HepG2 (cell line): ENCODE data around the gene PPP2R5D. TPM values are rescaled to one million over a fixed set of nuclear protein-coding genes. Genes with fewer than 3 reads are reported as not detected.

Experiments
- MAZ ChIP-seq, 2 experiments: sonication (generic) in 1 of 2; formaldehyde crosslinking in 1 of 2; IDR thresholded peaks; 2 replicates each; pipeline versions ENCODE4 v1.5.0 to v1.6.1; 2012 to 2020; ENCODE audit warnings: low read depth in 2 of 2, mild to moderate bottlenecking in 2 of 2, borderline replicate concordance in 1 of 2, improper control_type of control experiment in 1 of 2, low read length in 1 of 2, missing genetic modification reagents in 1 of 2, moderate library complexity in 1 of 2
- NR2F2 ChIP-seq: IDR thresholded peaks from 2 replicates; pipeline ENCODE4 v1.6.1; 2012; ENCODE audit warnings: low read depth, inconsistent platforms, borderline replicate concordance
- NRL ChIP-seq: sonication (generic); formaldehyde crosslinking; IDR thresholded peaks from 2 replicates; pipeline ENCODE4 v1.5.0; 2020; ENCODE audit warnings: missing genetic modification reagents, mild to moderate bottlenecking, moderate library complexity, borderline replicate concordance
- SALL1 ChIP-seq: sonication (generic); formaldehyde crosslinking; IDR thresholded peaks from 2 replicates; pipeline ENCODE4 v1.8.0; 2022; ENCODE audit warnings: mild to moderate bottlenecking, missing genetic modification reagents
- polyA plus RNA-seq, 8 experiments: library from polyadenylated mRNA; depleted of rRNA in 3 of 8; stranded (reverse) in 7 of 8; unstranded in 1 of 8; fragments of >200 nt; fragmentation: Illumina TruSeq in 4 of 8; extraction: Trizol in 4 of 8; gene quantifications; 2 replicates each; pipeline versions ENCODE4 v1.2.1 to v1.2.3, GENCODE V29; 2011 to 2016; ENCODE audit warnings: low read depth in 4 of 8, missing spikeins in 1 of 8, mixed read lengths in 1 of 8; ENCODE audit not compliant: insufficient read depth in 1 of 8
- total RNA-seq, 5 experiments: library from RNA; depleted of rRNA; stranded (reverse); fragments of >200 nt; fragmentation: Illumina TruSeq; extraction: Trizol; gene quantifications; 2 replicates each; pipeline ENCODE4 v1.2.3, GENCODE V29; 2016; ENCODE audit warnings: low read depth in 1 of 5
- TF ChIP-seq, protein P1 (sequence below): sonication (generic); formaldehyde crosslinking; IDR thresholded peaks from 2 replicates; pipeline ENCODE4 v1.8.1; 2023; ENCODE audit warnings: mild to moderate bottlenecking, moderate library complexity, missing genetic modification reagents
- TF ChIP-seq, protein P2 (sequence below): sonication (generic); formaldehyde crosslinking; IDR thresholded peaks from 2 replicates; pipeline ENCODE4 v1.4.0; 2020; ENCODE audit warnings: missing genetic modification reagents, mild to moderate bottlenecking, borderline replicate concordance
- TF ChIP-seq, protein P3 (sequence below): sonication (generic); formaldehyde crosslinking; IDR thresholded peaks from 2 replicates; pipeline ENCODE4 v1.5.1; 2020; ENCODE audit warnings: mild to moderate bottlenecking, missing genetic modification reagents, moderate library complexity

PPP2R5D gene
- total and polyA plus RNA-seq, 2 of the 13 experiments (the other 11 are each of a cell fraction or from before 2014, with no cell fraction given) = 53.7 to 60.4 TPM

DNA sequence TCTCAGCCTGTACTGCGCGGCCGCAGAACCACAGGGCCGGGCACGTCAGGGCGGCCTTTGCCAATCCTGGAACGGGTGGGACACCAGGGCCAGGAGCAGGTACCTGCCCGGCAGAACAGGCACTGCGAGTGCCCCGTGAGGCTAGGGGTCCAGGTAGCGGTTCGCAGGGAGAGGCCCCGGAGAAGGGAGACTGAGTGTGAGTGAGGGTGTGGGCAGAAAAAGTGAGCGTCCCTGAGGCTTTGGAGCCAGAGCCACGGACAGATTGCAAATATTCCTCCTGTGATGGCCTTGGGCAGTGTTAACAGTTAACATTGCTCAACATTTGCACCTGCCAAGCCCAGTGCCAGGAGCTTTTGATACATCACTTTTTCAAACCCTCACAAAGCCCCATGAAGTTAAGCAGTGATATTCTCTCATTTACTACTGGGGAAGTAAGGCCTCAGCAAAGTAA is 23.3 kb upstream of the PPP2R5D start (continued):
- TF ChIP-seq, protein P1, sequence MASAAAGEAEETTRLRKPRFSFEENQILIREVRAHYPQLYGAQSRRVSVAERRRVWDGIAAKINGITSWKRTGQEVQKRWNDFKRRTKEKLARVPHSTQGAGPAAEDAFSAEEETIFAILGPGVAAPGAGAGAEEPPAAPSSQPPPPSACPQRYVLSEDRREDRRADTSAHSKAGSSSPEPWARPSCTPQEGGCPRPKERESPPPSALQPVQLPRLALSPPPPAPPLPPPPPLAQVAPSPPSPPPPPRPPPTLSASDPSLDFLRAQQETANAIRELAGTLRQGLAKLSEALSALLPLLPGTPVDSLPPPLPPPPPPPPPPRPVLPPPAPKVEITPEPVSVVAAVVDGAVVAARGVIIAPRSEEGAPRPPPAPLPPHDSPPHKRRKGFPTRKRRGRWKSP (CRISPR knock-in tag) = peak; percentile 69; the same call in 1 of the 2 replicates
- no peak for TF ChIP-seq NRL
- peak; percentile 25; the same call in 1 of the 2 replicates for TF ChIP-seq NR2F2
- TF ChIP-seq MAZ (IDR thresholded peaks at IDR 0.05; ENCODE audit: borderline replicate concordance, low read depth, low read length) = no peak
- 0 out of 2 replicates have a peak, but pooled peaks have one; percentile 36 for TF ChIP-seq MAZ (CRISPR knock-in tag; IDR thresholded peaks at IDR 0.05; ENCODE audit: low read depth)
- TF ChIP-seq, protein P2, sequence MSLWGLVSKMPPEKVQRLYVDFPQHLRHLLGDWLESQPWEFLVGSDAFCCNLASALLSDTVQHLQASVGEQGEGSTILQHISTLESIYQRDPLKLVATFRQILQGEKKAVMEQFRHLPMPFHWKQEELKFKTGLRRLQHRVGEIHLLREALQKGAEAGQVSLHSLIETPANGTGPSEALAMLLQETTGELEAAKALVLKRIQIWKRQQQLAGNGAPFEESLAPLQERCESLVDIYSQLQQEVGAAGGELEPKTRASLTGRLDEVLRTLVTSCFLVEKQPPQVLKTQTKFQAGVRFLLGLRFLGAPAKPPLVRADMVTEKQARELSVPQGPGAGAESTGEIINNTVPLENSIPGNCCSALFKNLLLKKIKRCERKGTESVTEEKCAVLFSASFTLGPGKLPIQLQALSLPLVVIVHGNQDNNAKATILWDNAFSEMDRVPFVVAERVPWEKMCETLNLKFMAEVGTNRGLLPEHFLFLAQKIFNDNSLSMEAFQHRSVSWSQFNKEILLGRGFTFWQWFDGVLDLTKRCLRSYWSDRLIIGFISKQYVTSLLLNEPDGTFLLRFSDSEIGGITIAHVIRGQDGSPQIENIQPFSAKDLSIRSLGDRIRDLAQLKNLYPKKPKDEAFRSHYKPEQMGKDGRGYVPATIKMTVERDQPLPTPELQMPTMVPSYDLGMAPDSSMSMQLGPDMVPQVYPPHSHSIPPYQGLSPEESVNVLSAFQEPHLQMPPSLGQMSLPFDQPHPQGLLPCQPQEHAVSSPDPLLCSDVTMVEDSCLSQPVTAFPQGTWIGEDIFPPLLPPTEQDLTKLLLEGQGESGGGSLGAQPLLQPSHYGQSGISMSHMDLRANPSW (CRISPR knock-in tag) = no peak
- TF ChIP-seq, protein P3, sequence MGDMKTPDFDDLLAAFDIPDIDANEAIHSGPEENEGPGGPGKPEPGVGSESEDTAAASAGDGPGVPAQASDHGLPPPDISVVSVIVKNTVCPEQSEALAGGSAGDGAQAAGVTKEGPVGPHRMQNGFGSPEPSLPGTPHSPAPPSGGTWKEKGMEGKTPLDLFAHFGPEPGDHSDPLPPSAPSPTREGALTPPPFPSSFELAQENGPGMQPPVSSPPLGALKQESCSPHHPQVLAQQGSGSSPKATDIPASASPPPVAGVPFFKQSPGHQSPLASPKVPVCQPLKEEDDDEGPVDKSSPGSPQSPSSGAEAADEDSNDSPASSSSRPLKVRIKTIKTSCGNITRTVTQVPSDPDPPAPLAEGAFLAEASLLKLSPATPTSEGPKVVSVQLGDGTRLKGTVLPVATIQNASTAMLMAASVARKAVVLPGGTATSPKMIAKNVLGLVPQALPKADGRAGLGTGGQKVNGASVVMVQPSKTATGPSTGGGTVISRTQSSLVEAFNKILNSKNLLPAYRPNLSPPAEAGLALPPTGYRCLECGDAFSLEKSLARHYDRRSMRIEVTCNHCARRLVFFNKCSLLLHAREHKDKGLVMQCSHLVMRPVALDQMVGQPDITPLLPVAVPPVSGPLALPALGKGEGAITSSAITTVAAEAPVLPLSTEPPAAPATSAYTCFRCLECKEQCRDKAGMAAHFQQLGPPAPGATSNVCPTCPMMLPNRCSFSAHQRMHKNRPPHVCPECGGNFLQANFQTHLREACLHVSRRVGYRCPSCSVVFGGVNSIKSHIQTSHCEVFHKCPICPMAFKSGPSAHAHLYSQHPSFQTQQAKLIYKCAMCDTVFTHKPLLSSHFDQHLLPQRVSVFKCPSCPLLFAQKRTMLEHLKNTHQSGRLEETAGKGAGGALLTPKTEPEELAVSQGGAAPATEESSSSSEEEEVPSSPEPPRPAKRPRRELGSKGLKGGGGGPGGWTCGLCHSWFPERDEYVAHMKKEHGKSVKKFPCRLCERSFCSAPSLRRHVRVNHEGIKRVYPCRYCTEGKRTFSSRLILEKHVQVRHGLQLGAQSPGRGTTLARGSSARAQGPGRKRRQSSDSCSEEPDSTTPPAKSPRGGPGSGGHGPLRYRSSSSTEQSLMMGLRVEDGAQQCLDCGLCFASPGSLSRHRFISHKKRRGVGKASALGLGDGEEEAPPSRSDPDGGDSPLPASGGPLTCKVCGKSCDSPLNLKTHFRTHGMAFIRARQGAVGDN (CRISPR knock-in tag) = peak; percentile 55; the same call in 1 of the 2 replicates
- TF ChIP-seq SALL1 (CRISPR knock-in tag) = no peak; the same call in 1 of the 2 replicates
